WI38 (cell line): ENCODE measurements around the gene SRC.

ENCODE experiments used
- H3K4me3 ChIP-seq: 2 replicates; pipeline ENCODE4 v1.5.1; 2011; ENCODE audit warnings: low read depth, mild to moderate bottlenecking, control low read depth, low read length
- TF ChIP-seq, protein P1 (sequence below): IDR thresholded peaks from 2 replicates; pipeline ENCODE4 v1.5.1; 2012; ENCODE audit warnings: low read depth, mild to moderate bottlenecking, control low read depth, low read length

The SRC gene

DNA sequence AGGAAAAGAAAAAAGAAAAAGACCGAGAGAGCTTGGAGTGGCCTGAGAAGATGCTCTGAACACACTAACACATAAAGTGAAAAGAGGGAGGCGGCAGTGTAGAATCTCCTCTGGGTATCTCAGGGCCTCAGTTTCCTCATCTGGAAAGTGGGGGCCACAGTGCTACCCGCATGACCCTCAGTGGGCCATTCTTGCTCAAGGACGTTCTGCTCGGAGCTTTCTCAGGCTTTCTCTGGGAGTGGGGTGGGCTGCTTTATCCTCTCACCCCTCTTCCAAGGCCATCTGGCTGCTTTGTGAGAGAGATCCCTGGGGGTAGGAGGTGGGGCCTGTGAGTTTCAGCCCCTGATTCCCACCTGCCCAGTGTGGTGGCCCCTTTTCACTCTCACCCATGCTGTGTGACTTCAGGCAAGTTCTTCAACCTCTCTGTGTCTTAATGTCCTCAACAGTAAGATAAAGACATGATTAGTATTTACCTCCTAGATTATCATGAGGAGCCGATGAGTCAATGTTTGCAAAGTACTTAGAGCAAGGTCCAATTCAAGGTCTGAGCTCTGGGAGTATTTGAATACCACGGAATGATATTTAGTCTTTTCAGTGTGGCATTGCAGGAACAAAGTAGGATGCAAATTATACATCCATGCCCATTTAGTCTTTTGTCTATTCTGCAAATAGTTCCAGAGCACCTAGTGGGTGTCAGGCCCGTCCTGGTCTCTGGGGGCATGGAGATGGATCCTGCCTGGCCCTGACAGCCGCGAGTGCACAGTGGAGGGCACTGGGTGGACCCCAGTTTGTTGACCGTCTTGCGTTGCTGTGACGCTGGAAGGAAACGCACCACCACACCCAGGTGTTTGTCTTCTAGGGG is 34.3 kb downstream of the SRC start:
- TF ChIP-seq, protein P1, sequence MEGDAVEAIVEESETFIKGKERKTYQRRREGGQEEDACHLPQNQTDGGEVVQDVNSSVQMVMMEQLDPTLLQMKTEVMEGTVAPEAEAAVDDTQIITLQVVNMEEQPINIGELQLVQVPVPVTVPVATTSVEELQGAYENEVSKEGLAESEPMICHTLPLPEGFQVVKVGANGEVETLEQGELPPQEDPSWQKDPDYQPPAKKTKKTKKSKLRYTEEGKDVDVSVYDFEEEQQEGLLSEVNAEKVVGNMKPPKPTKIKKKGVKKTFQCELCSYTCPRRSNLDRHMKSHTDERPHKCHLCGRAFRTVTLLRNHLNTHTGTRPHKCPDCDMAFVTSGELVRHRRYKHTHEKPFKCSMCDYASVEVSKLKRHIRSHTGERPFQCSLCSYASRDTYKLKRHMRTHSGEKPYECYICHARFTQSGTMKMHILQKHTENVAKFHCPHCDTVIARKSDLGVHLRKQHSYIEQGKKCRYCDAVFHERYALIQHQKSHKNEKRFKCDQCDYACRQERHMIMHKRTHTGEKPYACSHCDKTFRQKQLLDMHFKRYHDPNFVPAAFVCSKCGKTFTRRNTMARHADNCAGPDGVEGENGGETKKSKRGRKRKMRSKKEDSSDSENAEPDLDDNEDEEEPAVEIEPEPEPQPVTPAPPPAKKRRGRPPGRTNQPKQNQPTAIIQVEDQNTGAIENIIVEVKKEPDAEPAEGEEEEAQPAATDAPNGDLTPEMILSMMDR: no peak
- H3K4me3 ChIP-seq: no peak overlapping the region

DNA sequence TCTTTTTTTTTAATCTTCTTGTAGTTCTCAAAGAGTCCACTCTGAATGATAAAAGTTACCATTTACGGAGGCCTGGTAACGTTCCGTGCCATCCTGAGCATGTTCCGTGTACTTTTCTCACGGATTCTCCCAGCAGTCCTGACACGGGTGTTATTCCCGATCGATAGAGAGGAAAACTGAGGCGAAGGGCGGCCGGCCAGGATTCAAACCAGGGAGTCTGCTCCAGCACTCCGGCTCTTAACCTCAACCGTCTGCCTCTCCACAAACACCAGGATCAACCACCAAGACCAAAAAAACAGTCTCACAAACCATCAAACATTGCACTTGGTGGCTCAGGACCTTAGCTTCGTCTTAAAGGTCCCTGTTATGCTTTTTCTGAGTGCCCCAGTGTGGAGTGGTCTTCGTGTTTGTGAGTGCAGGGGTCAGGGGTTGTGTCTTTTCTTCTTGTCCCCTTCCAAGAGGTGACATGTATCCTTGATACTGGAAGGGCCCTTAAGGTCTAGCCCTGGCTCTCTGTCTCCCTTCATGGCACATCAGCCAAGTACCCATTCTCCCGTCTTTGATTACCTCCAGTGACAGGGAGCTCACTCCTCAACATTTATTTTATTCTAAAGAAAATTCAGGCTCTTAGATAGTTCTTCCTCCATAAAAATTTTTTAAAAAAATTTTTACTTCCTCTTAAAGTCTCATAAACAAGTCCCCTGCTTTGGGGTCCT is 35.1 kb downstream of the SRC start:
- no peak overlapping the region for H3K4me3 ChIP-seq
- TF ChIP-seq, protein P1: no peak

DNA sequence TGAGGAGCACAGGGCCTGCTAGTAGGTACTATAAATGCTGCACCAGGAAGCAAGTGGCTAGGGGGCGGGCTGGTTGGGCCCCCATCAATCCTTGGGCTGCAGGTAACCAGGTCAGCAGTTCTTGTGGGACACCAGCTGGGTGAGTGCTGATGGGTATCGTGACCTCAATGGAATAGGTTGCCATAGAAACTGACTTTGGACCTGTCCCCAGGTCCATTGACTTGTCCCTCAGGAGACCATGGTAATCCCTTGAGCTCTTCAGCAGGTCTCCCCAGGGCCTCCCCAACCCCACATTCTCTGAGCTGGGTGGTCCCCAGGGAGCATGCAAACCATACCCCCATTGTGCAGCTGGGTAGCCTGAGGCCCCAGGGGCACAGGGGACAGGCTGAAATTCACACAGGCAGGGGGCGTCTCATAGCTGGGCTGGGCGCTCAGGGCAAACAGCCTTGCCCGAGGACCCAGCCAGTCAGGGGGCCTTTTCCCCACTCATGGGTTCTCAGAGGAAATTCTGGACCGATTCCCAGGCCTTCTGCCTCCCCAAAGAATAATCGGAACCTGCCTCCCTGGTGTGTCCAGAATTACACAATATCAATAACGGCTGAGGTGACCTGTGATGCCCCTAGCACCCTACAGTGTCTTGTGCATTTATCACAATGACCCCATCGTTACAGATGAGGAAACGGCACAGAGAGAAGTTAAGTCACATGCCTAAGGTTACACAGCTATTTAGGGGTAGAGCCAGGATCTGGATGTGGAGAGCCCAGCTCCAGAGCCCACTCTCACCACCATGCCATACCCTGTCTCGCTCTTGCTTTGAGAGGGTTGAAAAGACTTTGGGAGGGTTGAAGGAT is 35.9 kb downstream of the SRC start:
- no peak overlapping the region for H3K4me3 ChIP-seq
- TF ChIP-seq, protein P1: no peak

DNA sequence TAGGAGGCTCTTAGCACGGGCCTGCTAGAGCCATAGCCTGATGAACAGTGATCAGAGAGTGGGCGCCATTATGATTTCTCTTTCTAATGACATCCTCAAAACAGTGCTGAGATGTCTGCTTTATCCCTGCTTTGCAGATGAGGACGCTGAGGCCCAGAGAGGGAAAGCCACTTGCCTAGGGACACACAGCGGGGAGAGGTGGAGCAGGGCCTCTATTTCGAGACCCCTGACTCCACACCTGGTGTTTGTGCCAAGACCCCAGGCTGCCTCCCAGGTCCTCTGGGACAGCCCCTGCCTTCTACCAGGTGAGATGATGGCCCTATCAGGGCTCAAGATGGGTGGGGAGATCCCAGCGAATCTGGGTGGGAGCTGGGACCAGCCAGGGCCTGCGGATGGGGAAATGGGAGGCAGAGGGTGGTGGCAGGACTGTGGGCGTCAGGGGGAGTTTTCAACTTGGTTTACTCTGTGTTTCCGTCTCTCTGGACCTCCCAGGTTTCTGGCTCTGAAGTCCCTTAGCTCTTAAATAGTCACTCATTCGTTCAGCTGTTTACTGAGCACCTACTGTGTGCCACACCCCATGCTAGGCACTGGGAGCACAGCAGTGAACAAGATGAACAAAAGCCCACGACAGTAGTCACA is 36.7 kb downstream of the SRC start:
- no peak overlapping the region for H3K4me3 ChIP-seq
- TF ChIP-seq, protein P1: no peak

DNA sequence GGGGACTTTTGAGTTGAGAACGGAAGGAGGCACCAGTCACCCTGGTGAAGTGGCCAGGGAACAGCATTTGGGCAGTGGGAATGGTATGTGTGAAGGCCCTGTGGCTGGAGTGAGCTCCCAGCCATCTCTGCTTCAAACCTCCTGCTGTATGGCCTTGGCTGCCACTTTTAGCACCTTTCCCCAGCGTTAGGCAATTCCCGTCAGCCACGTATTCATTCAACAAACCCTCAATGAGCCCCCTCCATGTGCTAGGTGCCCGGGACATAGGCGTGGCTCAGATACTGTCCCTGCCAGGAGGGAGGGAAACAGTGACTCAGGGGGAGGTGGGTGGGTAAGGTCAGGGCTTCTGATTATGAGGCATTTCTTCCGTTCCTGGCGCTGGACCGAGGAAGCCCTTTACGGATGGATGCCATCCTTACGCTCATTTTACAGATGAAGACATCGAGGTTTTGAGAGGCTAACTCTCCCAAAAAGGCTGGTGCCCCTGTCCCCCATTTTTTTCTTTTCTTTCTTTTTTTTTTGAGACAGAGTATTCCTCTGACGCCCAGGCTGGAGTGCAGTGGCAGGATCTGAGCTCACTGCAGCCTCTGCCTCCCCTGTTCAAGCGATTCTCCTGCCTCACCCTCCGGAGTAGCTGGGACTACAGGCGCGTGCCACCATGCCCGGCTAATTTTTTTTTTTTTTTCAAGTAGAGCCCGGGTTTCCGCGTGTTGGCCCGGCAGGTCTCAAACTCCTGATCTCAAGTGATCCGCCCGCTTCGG is 37.5 kb downstream of the SRC start:
- H3K4me3 ChIP-seq: no peak overlapping the region
- TF ChIP-seq, protein P1: no peak

DNA sequence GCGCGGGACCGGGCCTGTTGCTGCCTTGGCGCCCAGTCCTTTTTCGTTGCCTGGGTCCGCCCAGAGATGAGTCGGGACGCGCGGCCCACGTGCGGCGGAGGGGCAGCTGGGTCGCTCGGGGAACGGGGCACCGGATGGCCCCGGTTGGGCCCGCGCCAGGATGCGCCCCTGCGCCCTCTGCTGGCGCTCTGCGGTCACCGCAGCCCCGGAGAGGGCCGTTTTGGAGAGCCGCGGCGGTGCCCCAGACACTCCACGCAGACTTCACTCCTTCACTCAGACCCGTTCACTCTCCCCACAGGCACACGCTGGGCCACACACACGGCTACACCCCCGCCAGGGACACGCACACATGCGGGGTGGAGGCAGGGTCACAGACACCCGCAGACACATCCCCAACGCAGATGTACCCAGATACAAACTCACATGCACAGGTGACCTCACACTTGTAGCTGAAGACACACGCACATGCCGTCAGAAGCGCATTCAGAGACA is 38.8 kb downstream of the SRC start:
- peak overlapping the region; percentile 39 for H3K4me3 ChIP-seq
- TF ChIP-seq, protein P1: peak; percentile 82
